GM19372 (cell line): ENCODE results near the gene TERC.
"Not testable (repeated sequence)": the region's sequence is repeated elsewhere in the genome, so short reads cannot be mapped to it uniquely, and the experiment has no call there.

Experiments
- ATAC-seq: cut with Tn5 transposase; IDR thresholded peaks from one replicate; pipeline ENCODE4 v1.9.1; 2021; ENCODE audit warnings: mild to moderate bottlenecking, low read depth, moderate library complexity; ENCODE audit not compliant: unreplicated experiment

TERC gene

DNA sequence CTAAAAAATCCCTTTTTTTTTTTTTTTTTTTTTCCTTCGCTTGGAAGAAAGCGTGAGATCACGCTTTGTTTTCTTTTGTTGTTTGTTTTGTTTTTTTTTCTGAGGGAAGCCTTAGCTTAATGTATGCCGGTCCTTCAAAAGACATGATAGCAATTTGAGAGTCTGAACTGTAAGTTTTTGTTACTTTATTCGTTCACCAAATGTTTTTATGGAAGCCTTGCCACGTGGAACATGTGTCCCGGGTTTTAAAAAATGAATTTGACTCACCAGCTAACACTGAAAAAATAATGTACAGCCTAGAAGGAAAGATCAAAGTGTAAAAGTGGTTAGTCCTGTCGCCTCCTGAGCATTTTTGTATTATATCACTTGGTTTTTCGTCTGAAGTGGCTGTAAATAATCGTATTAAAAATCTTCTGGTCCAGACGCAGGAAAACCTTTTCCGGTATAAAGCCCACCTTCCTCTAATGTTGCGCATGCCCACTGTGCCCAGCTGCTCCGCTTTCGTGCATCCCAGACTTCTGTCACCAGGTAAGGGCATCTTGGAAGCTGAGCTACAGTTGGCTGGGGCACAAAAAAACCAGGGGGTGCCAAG is 7.5 kb upstream of the TERC start:
- ATAC-seq, result peak; percentile 10

DNA sequence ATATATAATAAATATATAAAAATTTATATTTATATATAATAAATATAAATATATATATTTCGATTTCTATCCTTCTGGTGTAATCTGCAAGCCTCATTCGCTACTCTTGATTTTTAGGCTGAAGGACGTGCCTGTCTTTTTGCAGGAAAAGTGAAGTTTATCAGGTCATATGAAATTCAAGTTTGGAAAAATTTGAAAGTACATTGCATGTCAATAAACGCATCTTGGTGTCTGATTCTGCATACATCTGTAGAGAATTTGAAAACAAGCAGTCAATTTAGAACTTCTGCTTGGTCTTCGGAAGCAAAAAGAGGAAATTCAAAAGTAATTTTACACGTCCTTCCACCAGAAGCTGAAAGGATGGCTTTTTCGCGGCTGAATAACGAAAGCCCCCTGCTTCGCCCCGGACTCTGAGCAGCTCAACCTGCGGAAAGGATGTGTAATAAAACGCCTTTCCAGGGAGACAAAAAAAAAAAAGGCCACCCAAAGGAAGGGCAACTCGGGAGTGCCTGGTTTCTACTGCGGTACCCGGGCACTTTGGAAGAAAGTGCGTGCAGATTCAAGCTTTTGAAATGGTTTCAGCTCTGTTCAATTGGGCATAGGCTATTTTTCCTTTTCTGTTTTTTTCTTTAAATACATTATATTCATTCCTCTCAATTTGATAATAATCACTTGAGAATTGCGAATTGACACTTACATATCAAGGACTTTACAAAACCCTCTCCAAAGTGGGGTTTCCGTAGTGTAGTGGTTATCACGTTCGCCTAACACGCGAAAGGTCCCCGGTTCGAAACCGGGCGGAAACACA is 6.8 kb upstream of the TERC start:
- ATAC-seq, result no peak

DNA sequence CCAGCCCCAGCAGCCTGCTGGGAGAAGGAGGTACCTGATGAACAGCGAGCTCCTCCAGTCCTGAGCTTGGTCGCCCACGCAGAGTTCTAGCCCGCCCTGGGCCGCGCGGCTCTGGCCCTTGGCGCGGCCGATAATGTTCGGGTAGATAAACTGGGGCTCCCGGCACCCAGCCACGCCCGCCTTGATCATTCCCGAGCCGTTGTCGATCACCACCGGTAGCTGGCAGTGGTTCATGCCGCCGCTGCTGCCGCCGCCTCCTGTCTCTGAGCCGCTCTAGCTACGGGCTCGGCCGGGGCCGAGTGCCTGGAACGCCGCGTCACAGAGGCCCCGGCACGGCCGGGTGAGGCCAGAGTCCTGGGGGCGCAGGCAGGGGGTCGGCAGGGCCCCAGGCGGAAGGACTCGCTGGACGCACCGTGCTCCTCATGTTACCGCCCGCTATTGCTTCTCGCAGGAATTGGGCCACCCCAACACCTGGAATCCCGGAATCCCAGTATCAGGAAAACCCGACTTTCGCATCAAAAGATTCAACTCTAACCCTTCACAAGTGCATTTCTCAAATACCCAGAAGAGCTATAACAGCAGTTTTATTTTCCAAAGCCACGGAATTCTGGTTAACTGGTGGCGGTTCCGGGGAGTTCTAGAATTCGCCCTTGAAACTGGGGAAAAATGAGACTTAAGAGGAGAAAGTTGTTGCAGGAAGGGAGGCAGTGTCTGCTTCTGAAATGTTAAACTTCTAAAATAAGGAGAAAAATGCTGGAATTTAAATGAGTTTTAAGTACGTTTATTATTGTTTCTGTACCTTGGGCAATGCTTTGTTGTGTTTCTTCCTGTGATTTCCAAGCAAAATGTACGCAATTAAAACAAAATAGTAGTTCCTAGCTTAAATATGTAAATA is 4.7 kb upstream of the TERC start, which contains the start of gene ACTRT3:
Gene ACTRT3 (minus strand): TSS at position 275 of the 895 bp plus-strand sequence. CDS start 41 bp downstream, at position 234.
- peak; percentile 23 for ATAC-seq

DNA sequence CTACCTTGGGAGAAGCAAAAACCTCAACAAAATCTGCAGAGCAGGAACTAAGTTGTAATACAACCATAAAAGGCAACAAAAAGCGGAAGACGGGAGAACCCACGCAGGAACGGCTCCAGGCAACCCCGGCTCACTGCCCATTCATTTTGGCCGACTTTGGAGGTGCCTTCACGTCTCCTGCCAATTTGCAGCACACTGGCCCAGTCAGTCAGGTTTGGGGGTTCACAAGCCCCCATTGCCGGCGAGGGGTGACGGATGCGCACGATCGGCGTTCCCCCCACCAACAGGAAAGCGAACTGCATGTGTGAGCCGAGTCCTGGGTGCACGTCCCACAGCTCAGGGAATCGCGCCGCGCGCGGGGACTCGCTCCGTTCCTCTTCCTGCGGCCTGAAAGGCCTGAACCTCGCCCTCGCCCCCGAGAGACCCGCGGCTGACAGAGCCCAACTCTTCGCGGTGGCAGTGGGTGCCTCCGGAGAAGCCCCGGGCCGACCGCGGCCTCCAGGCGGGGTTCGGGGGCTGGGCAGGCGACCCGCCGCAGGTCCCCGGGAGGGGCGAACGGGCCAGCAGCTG is 463 bp downstream of the TERC start:
- ATAC-seq, result peak; percentile 39

DNA sequence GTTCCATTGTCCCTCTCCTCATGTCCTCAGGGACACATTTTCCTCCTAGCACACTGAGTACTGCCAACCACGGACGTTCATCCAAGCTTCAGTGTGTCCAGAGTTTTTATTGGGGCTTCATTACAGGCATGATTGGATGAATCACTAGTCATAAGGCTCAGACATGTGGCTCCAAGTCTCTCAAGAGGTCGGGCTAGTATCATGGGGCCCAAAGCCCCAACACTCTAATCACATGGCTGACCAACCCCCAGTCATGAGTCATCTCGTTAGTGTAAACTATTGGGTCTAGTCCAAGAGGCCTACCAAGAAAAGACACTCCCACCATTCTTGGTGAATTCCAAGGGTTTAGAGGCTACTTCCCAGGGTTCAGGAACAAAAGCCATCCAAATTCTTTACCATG is 4.4 kb downstream of the TERC start:
- no peak for ATAC-seq

DNA sequence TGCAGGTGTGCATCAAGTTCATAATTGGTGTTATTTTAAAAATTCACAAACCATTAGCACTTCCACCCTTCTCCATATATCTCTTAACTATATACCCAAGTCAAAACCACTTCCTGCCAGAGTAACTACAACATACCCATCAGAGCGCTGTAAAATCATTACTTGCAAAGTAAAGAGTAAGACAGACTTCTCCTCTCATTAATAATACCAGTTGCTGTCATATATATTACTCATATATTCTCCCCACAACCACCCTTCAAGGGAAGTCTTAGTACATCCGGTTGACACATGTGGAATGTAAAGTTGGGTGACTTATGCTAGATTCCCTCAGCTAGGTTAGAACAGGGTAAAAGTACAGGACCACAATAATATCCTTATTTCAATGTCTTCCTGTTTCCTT is 5.6 kb downstream of the TERC start:
- no peak for ATAC-seq

DNA sequence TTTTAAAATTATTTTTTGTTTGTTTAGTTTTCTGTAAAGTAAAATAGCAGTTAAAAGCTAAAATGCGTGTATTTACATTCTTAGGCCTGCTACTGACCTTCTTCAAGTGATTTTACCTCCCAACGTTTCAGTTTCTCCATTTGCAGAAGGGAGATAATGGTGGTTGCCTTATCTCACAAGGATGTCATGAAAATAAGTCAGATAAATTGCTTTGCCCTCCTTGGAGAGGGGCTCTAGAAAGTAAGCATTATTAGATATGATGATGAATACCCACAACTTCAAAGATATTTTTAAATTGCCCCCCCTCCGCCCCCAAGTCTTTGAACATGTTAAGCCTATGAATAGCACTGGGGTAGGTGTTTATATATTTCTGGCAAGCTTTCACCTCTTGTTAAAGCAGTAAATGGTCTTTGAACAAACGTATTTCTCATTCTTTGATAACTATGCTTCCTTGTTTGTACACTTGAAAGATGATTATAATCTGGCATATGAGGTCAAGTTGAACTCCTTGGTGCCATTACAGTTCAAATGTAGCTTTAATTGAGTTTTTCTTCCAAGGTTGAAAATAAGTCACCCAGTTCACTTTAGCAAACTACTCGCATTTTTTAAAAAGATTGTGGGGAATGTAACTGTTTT is 6.4 kb downstream of the TERC start:
- no peak for ATAC-seq

DNA sequence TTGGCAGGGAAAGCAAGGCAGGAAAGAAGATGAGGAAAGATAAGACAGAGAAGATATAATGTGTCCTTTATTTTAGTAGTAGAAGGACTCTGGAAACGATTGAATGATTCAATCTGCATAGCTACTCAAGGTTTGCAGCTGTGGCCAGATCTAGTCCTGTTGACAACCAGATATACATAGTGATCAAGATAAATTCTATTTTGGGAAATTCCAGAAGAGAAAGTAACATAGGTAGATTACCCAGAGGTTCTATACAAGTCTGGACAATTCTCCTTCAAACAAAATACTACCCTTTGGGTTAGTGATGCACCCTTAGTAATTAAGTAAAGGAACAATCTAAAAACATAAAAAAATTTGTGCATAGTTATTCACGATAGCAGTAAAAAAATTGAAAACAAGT is 9.4 kb downstream of the TERC start:
- no peak for ATAC-seq

DNA sequence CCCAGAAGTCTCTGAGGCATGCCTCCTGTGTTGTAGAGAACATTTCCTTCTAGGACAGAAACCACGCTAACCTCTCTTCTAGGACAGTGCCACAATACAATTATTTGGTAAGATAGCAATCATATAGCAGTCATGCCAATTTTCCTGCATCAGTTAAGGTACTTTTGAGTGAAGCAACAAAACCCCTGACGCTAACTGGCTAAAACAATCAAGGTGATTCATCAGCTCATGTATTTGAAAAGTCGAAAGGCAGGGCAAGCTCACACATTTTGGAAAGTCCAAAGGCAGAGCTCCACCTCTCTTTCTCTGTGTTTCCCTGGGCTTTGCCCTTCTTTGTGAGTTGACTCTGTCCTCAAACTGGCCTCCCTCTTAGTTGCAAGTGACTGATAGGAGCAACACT is 10.1 kb downstream of the TERC start:
- no peak for ATAC-seq

DNA sequence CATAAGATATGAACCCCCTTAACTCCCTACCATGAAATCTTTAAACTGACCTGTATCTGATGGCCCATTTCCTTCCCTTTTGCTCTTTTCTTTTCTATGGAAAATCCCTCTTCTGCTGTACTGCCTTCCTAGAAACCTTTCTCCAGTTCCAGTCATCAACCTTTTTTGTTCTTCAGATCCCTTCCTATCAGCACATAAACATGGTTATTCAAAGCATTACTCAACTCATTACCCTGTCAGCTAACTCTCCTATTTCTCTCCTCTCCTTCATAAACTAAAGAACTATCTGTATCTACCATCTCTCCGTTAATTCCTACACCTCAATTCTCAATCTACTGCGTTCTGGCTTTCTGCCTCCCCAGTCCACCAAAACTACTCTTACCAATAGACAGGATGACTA is 13.0 kb downstream of the TERC start:
- ATAC-seq, result no peak

DNA sequence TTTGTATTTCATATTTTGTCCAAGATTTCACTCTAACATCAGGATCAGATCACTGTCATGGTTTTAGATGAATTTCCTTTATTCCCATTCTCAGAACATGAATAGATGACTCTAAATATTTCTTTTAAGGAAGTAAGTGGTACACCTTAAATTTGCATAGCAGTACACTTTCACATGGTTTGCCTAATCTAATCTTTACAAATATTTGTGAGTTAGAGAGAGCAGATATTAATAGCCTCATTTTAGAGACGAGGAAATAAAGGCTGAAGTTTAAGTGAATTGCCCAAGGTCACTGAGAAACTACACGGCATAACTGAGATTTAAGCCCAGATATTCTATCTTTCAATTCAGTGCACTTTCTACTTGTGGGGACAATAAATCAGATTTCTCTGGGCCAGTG is 14.2 kb downstream of the TERC start:
- ATAC-seq, result no peak

DNA sequence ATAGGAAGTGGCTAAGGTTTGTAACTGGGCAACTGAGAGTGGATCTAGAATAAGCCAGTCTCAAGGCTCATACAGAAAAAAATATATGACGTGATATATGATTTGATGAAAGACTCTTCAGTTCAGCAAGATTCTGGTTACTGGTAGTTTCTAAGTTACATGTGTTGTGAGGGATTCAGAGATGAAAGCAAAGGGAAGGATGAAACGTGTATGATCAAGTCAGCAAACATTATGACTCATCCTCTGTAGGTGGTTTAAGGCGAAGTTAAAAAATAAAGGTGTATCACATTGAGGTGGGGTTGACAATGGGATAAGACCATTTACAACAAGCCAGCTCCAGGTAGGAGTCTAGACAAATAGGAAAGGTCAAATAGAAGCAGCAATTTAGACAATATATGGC is 16.2 kb downstream of the TERC start:
- ATAC-seq, result no peak

DNA sequence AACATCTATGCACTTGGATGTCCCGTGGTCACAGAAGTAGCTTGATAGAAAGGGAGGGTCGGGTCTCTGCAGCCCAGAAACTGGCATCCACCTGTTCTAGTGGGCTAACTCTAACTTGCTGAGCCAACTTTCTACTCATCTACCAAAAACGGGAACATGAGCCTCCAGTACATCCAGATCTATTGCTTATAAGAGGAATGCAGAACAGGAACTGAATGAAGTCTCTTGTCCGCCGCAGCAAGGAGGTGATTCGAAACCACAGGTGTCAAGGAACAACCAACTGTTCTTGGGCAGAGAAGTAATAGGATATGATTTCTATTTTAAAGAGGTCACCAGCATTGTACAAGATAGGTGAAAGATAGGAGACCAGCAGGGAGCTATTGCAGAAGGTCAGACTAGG is 17.9 kb downstream of the TERC start:
- no peak for ATAC-seq

DNA sequence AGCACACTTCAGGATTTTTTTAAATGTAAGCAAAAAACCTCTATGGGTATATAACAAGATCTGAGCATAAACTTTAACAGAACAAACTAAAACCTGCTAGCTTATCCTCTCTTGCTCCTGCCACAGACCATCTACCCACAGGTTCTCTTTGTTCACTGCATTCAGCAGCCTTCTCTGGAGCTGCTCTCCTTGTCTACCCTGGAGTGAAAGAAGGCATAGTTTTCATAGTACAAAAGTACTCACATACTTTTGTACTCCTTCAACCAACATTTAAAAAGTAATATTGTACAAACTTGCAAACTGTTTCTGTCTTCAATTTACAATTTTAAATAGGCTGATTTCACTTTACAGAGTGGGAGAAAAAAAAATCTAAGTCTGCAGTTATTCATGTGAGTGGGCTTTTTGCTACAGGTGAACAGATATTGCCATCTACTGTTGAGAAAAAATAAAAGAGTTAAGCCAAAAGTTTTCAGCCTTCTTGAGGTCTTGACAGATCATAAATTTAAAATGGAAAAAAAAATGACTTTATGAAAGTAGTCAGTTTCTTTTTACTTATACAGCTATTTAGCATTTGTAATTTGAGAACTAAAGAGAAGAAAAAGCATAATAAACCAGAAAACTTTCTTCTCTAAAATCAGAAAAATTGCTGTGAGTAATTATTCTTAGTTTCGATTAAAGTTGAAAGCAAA is 20.4 kb downstream of the TERC start:
- no peak for ATAC-seq

DNA sequence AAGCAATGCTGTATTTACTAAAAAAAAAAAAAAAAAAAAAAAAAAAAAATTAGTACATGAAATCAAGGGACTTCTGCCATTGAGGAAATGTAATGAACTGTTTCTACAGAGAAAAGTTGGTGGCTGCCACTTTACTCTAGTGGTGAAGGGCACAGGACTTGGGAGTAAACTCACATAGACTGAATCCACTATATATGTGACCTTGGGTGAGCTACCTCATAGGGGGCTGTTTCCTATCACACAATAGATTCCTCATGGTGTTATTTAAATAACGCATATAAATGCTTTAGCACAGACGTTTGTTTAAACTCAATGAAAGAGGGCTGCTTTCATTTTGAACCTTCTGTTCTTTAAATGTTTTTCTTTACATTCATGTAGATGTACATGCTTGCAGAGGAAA is 25.8 kb downstream of the TERC start:
- ATAC-seq, result no peak

DNA sequence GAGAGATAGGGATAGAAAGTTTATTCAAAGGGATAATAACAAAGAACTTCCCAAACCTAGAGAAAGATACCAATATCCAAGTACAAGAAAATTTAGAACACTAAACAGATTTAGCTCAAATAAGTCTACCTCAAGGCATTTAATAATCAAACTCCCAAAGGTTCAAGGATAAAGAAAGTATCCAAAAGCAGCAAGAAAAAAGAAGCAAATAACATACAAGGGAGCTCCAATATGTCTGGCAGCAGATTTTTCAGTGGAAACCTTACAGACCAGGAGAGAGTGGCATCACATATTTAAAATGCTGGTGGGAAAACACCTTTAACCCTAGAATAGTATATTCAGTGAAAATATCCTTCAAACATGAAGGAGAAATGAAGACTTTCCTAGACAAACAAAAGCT is 33.0 kb downstream of the TERC start:
- not testable (repeated sequence) for ATAC-seq

DNA sequence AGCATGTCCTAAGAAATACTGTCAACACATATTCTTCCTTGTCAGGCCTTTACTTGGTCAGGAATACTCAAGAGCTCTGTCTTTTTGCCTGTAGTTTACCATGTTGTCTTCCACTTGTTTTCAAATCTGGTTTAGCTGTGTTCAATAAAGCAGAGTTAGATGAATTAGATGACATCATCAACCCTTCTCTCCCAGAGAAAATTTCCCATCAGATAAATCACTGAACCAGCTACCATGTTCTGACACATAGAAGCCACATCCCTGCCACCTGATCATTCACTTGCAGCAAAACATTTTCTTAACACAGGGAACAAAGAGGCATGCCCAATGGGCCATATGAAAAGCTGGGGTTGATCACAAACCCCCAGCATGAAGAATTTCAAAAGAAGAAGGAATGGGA is 42.1 kb downstream of the TERC start:
- ATAC-seq, result no peak

DNA sequence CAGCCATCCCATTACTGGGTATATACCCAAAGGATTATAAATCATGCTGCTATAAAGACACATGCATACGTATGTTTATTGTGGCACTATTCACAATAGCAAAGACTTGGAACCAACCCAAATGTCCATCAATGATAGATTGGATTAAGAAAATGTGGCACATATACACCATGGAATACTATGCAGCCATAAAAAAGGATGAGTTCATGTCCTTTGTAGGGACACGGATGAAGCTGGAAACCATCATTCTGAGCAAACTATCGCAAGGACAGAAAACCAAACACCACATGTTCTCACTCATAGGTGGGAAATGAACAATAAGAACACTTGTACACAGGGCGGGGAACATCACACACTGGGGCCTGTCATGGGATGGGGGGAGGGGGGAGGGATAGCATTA is 46.4 kb downstream of the TERC start:
- ATAC-seq, result not testable (repeated sequence)
